GM21526 (cell line): ENCODE measurements around the gene OSBPL5.

Experiments
- ATAC-seq: cut with Tn5 transposase; IDR thresholded peaks from one replicate; pipeline ENCODE4 v1.9.1; 2021; ENCODE audit warnings: moderate library complexity; ENCODE audit not compliant: unreplicated experiment, low FRiP score

Gene OSBPL5, protein sequence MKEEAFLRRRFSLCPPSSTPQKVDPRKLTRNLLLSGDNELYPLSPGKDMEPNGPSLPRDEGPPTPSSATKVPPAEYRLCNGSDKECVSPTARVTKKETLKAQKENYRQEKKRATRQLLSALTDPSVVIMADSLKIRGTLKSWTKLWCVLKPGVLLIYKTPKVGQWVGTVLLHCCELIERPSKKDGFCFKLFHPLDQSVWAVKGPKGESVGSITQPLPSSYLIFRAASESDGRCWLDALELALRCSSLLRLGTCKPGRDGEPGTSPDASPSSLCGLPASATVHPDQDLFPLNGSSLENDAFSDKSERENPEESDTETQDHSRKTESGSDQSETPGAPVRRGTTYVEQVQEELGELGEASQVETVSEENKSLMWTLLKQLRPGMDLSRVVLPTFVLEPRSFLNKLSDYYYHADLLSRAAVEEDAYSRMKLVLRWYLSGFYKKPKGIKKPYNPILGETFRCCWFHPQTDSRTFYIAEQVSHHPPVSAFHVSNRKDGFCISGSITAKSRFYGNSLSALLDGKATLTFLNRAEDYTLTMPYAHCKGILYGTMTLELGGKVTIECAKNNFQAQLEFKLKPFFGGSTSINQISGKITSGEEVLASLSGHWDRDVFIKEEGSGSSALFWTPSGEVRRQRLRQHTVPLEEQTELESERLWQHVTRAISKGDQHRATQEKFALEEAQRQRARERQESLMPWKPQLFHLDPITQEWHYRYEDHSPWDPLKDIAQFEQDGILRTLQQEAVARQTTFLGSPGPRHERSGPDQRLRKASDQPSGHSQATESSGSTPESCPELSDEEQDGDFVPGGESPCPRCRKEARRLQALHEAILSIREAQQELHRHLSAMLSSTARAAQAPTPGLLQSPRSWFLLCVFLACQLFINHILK

DNA sequence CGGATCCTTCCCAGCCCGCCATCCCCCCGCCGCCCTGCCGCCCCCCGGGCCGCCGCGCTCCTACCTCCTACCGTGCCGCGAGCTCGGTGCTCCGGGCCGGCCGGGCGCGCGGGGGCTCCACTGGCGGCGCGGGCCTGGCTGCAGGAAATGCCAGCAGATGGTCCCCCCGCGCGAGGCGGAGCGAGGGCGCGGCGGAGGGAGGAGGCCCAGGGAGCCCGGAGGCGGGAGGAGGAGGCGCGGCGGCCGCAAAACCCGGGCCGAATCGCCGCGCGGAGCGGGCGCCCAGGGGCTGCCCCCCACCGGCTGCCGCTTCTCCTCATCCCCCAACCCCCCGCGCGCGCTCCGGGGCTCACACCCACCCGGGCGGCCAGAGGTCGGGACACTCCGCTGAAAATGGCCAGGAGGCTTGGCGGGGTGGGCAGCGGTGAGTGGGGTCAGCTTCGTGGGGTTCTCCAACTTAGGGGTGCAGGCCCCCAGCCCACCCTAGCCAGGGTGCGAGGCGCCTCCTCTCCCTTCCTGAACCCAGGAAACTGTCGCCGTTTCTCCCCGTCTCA is at the start of gene OSBPL5:
OSBPL5 (minus strand) TSS at position 159 of the 554 bp plus-strand sequence. CDS start 36,162 bp downstream, outside the sequence.
- no peak for ATAC-seq

DNA sequence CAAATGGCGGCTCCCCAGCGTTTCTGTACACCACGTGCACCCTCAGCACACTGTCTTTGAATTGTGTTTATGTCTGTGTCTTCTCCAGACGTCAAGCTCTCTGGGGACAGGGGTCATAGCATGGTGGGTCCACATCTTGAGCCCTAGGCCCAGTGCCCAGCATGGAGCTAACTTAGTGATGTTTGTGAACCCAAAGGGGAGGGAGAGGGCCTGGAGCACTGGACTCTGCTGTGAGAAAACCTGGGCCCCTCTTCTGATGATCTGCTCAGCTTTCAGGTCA is 49.2 kb upstream of the OSBPL5 start:
- ATAC-seq = no peak

DNA sequence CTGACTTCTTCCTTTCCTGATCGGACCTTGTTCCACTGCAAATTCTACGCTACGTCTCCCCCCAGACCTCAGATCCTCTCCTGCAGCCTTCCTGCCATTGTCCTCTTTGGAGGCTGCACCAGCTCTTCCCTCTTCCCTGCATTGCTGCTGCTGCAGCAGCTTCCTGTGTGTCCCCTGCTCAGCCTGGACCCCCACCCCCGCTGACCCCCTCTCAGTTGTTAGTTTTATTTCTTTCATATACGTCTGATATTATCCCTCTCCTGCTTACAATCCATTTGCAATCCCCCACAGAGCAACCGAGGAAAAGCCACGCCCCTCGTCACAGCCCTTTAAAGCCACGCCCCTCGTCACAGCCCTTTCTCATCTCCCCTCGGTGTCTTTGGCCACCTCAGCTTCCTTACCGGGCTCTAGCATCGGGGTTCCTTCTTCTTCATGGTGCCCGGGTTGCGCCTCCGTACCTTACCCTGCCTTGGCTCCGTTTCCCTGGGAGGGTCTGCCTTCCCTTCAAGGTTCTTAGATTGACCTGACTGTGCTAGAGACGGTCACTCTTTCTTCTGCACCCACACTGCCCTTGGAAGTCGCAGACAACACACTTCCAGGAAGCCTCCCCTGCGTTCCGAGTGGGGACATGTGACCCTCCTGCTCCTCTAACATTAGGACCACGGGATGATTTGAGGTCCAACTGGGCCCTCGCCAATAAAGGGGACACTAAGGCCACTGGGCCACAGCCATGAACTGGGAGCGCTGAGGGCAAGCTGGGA is 48.7 kb upstream of the OSBPL5 start:
- no peak for ATAC-seq

DNA sequence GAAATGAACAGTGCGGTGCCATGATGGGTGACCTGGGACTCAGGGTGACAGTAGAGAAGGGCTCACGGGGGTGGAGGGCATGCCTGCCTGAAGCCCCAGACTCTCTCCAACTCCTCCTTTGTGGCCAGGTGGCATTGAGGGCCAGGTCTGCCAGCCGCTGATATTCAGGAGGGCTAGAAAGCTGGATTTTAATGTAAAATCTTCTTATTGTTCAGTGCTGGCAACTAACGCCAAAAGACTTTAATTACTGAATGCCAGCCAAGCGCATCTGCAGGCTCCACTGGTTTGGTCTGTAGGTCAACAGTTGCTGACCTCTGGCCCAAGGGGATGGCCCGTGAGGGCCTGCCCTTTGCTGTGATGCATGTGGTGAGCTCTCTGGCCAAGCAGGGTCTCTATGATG is 43.2 kb upstream of the OSBPL5 start:
- no peak for ATAC-seq

DNA sequence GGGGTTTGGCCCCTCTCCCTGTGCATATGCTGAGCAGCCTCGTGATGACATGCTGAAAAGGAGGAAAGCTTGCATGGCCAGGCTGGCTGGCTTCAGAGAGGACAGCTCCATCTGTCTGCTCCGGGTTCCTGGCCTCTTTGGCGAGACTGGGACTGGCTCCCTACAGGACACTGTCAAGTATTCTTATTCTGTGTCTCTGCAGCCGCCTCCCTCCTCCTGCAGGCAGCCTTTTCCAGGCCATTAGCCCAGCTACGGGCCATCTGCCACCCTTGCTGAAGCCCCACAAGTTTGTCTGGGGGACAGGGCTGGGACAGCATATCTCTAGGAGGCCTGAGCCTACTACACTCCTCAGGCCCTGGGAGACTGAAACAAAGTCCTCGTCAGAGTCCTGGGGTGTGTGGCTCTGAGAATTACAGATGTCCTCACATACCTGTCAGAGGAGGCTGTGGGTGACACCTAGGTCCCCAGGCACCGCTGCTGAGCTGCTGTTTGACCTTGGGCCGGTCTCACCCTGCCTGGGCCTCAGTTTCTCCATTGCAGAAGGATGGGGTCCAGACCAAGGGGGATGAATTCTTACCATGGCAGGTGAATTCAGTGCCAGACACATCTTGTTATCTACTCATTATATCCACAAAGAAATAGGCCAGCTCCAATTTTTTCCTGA is 42.5 kb upstream of the OSBPL5 start:
- no peak for ATAC-seq

DNA sequence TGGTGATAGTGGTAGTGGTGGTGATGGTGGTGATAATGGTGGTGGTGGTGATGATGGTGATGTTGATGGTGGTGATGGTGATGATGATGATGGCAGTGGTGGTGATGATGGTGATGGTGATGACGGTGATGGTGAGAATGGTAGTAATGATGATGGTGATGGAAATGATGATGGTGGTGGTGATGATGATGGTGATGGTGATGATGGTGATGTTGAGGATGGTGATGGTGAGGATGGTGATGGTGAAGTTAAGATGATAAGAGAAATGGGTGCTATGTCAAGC is 41.8 kb upstream of the OSBPL5 start:
- no peak for ATAC-seq

DNA sequence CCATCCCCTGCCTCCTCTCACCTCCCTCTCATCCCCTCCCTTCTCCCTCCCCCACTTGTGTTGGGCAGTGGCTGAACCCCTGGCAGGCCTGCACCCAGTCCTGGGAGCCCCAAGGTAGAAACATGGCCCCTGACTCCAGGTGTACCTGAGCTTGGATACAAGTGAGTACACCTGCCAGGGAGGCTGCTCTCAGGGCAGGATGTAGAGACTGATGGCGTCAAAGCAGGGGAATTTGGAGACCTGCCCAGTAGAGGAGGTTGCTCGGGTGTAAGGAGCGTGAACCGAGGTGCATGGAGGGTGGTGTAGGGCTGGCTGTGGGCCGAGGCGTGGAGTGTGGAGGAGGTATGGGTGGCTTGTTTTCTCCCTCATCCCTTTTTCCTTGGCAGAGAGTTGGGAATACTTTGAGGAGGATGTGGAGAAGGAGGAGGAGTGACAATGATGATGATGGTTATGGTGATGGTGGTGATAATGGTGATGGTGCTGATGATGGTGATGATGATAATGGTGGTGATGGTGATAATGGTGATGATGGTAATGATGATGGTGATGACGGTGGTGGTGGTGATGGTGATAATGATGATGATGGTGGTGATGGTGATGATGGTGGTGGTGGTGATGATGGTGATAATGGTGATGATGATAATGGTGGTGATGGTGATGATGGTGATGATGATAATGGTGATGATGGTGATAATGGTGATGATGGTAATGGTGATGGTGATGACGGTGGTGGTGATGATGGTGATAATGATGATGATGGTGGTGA is 41.2 kb upstream of the OSBPL5 start:
- ATAC-seq = no peak

DNA sequence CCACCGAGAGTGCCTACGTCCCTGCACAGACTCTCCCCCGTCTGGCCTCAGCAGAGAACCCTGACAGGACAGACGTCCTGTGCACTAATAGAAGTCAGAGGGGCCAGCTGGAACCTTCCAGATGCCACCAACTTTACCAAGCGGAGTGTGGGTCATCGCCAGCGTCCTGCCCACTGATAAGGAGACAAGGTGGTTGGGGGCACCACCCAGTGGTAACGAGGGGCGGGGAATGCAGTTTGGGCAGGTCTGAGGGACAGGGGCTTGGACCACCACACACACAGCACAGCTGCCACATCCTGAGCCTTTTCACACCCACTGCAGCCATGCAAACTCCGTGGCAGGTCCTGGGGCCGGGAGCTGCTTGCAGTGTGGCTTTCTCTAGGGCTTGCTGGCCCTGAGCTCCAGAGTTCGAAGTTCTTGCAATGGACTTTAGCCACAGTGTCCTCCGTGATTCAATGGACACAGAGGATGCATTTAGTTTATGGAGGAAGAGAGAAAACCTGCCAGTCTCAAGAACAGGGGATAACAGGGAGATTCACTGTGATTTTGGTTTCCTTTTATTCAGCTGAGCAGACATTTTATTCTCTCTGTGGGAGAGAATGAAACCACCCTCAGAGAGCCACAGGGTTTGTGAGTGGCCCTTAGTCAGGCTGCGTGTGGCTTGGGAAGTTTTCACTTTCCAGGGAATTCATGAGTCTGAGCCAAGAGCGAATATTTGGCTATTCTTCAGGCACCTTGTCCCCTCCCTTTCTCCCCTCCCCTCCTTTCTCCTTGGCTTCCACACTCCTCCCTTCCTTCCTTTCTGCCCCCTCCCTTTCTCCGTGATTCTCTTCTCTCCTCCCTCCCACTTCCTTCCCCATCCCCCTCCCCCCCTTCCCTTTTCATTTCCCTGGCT is 40.4 kb upstream of the OSBPL5 start:
- ATAC-seq = no peak

DNA sequence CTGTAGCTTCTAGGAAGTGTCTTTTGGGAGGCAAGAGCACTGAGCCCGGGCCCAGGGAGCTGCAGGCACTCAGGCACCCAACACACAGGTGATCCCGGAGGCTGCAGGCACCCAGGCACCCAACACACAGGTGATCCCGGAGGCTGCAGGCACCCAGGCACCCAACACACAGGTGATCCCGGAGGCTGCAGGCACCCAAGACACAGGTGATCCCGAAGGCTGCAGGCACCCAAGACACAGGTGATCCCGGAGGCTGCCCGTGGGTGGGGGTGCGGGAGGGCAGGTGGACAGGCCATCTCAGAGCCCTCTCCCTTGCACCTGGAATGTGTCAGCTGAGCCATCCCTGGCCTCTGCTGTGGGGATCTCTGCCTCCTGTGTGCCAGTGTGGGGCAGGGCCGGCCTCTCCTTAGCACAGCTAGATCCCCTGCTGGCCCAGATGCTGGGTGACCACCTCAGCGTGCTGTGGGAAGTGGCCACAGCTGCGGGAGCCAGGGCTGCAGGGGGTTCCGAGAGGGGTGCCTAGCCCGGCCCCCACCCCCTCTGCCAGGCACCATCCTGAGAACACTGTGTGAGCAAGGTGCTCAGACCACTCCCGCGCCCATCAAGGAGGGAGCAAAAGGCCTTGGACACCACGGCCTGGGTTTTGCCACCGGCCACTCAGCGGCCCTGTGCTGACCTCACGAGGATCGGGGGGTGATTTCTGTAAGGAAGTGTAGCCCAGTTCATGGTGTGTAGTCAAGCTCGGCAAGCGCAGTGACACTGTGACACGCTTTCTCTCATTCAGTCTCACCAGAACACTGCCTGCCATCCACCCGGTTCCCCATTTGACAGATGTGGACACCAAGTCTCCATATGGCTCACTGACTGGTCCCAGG is 39.3 kb upstream of the OSBPL5 start:
- ATAC-seq = no peak

DNA sequence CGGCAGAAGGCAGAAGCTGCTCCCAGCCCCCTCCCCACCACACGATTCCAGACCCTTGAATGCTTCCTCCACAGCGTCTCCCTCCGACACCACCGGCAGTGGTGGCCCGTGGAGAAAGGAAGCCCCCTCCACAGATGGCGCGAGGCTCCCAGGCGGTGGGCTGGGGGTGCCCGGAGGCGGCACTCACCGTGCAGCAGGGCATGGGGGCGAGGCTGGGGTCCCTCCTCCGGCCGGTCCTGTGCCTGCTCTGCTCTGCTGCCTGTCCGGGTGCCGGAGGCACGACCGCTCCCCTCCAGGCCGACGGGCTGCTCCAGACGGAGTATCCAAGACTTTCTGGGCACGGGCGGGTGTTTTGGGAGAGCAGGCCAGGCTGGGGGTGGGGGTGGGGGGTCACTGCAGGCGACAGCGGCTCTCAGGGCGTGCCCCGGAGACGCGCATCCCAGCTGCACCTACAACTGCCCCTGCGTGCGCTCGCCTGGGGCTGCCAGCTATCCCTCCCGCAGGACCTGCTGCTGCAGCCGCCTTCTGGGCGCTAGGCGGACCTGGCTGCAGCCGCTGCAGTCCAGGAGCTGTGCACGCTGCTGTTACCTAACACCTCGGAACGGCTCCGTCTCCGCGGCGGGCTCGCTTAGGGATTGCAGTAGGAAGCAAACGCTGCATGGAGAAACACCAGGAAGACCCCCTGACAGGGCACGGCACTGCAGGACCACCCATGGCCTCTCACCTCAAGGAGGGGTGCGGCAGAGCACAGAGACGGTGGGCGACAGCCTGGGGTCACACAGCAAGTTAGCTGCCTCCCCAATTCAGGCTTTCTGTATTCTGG is 38.3 kb upstream of the OSBPL5 start:
- no peak for ATAC-seq

DNA sequence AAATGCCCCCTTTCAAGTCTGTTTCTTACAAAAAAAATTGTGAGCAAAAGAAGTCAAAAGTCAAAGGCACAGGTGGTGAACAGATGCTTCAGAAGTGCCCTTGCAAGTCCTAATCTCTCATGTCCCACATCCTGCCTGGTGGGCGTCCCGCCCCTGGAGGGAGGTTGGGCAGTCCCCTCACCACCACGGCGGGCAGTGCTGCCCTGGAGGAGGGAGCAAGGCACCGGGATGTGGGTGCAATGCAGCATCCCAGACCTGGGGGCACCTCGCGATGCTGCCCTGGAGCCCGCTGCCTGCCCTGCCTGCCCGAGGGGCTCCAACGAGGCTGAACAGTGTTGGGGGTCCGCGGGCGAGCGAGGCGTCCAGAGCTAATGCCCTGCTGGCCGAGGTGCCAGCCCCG is 37.6 kb upstream of the OSBPL5 start:
- no peak for ATAC-seq

DNA sequence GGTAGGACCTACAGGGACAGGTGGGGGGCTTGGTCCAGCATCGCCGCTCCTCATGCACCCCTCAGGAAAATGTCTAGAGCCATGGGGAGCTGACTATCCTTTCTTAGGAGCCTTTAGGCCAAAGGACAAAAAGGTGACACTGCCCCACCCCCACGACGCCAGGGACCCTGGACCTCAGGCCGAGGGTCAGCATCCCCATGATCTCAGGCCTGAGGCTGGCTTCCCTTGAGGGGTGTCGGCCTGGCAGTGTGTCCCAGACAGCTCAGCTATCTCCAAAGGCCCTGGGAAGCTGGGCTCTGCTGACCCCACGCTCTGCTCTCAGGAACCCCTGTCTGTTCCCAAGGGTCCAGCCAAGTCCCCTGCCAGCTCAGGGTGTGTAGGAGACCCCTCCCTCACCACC is 37.2 kb upstream of the OSBPL5 start:
- ATAC-seq = no peak

DNA sequence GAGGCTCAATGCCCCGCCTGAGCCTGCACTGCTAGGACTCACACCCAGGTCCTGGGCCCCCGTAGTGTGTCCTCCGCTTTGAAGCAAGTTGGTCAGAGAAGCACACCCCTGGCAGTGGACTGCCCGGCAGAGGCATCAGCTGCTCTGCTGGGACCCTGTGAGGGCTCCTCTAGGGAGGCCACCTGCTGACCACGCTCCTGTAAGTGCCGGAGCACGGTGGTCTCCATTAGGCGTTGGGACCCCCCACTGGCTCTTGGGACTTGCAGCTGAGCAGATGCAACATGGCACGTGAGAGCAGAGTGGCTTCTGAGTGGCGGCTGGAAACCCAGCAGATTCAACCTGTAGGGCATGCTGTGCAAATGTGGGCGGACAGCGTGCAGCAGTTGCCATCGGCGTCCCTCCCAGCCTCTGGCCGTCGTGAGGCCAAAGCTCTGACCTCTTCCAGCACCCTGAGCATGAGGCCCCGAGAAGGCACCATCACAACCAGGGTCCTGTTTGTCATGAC is 36.6 kb upstream of the OSBPL5 start:
- ATAC-seq = no peak

DNA sequence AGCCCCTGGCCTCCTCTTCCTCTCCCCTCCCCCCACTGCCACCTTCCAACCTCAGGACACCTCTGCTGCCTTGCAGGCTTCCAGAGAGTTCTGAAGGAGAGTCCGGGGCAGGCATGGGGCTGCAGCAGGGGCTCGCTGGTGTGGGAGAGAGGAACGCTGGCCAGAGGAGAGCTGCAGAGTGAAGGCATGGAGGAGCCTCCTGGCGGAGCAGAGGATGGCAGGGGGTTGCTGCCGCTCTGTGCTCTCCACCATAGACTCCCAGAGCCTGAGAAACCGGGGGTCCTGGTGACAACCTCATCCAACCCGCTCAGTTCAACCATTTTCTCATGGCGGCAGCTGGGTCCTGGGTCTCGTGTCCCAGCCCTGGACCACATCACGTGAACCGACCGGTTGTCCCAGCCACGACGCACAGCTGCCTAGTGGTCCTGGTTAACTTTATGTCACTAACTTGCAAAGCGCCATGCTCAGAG is 36.0 kb upstream of the OSBPL5 start:
- ATAC-seq = no peak

DNA sequence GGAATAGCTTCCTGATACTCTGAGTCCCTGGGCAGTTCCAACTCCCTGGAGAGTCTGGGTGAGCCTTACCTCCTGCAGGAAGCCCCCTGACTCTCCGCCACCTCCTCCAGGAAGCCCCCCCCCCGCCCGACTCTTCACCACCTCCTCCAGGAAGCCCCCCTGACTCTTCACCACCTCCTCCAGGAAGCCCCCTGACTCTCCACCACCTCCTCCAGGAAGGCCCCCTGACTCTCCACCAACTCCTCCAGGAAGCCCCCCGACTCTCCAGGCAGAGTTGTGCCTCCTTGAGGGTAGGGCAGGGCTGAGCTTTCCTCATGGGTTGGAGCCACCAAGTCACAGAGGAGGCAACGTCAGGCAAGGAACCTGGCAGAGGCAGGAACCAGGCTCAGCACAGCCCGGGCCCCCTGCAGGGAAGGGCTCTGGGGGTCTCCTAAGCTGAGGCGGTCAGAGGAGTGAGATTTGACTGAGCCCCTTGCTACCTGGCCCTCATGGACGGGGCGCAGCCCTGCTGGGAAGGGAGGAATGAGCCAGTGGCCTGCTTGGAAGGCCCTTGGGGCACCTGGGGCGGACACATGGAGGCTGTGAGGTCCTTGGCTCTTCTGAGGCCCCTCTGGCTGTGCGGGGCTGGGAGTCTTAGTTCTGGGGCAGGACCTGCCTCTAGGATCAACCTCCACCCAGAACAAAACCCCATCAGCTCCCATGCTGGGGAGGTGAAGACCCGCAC is 35.4 kb upstream of the OSBPL5 start:
- ATAC-seq = no peak
